ENCODE results near the gene OTUD6A. TPM values are rescaled to one million over a fixed set of nuclear protein-coding genes. Genes with fewer than 3 reads are reported as not detected.

OTUD6A gene, protein sequence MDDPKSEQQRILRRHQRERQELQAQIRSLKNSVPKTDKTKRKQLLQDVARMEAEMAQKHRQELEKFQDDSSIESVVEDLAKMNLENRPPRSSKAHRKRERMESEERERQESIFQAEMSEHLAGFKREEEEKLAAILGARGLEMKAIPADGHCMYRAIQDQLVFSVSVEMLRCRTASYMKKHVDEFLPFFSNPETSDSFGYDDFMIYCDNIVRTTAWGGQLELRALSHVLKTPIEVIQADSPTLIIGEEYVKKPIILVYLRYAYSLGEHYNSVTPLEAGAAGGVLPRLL
- not detected for polyA plus RNA-seq (ENCODE audit: insufficient read length in 3 of 3)

DNA sequence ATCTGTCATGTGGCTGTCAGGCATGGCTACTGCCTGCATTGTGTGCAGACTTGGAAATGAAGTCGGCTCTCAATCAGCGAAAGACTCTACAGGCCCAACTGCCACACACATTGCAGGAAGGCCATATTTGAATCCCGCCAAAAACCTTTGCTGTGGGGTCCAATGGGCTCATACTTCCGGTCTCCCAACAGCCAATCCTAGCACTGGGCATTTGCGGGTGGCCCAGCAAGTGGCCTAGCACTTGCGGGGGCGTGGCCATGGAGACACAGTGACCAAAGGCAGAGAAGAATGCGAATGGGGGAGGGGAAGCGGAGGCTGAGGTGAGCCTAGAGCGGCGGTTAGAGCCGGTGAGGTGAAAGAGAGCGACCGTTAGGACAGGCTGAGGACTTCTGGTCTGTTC lies at the start of gene OTUD6A:
OTUD6A (plus strand) TSS at position 382 of the 400 bp plus-strand sequence. CDS start 68 bp downstream, outside the sequence.
- no peak for DNase-seq (ENCODE audit: low read depth in 3 of 3, low spot score in 2 of 3)

DNA sequence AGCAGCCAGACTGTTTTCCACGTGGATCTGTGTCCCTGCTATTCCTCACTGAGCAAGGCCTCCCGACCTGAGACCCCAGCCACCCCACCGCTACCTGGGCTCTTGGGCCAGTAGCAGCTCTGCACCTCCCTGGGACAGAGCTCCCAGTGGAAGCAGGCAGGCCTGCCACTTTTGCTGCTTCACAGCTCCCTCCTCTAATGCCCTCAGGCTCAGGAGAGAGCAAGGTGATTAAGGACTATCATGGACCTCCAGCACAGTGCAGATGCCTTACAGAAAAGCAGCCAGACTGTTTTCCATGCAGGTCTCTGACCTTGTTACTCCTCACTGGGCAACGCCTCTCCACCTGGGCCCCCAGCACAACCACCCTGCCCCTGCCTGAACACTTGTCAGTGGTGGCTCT lies 49.5 kb upstream of the OTUD6A start:
- no peak for DNase-seq (ENCODE audit: low read depth in 3 of 3, low spot score in 2 of 3)

DNA sequence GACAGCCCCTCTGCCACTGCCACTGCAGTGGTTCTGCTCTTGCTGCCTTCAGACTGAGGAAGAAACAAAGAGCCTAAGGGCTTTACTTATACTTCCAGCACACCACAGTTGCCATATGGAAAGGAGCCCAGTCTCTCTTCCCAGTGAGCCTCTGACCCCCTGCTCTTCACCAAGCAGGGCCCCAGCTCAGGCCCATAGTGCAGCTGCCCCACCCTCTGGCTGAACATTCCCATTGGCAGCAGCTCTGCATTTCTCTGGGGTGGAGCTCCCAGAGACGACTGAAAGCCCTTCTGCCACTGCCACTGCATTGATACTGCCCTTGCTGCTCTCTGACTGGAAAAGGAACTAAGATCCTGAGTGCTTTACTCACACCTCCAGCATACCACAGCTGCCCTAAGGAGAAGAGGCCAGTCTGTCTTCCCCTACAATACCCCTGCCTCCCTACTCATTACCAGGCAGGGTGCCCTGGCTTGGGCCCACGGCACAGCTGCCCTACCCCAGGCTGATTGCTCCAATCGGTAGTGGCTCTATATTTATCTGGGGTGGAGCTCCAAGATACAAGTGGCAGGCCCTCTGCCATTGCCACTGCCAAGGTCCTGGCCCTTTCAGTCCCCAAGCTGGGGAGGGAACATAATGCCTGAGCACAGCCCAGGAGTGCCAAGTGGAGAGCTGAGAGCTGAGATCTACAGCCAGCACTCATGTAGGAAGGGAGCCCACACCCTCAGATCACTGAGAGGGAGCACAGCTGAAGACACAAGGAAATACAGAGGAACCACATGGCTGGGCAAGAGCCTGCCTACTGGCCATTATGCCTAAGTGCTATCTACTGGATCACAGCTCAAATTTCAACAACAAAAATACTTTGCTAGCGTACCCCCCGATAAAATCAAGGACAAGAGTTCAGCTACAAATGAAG lies 48.5 kb upstream of the OTUD6A start:
- no peak for DNase-seq (ENCODE audit: low read depth in 3 of 3, low spot score in 2 of 3)

DNA sequence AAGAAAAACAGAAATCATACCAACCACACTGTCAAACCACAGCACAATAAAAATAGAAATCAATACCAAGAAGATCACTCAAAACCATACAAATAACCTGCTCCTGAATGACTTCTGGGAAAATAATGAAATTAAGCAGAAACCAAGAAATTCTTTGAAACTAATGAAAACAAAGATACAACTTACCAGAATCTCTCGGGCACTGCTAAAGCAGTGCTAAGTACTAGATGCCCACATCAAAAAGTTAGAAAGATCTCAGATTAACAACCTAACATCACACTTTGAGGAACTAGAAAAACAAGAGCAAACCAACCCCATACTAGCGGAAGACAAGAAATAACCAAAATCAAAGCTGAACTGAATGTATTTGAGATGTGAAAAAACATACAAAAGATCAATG lies 45.7 kb upstream of the OTUD6A start:
- no peak for DNase-seq (ENCODE audit: low read depth in 3 of 3, low spot score in 2 of 3)

DNA sequence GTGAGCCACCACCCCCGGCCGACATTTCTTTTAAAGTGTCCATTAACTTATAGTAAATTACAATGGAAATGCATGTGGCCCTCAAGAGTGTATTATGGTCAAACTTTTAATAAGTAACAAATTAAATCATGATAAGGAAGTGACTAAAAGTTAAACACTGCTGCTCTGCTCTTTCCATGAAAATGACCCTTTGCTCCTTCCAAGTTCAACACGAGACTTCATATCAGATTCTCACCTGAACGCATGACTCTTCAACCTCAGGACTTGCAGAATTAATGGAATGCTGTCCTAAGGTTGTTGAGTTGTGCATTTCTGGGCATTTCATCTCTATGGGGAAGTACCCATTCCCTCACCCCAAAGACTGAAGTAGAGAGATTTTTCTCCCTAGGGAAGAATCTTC lies 39.6 kb upstream of the OTUD6A start:
- no peak for DNase-seq (ENCODE audit: low read depth in 3 of 3, low spot score in 2 of 3)

DNA sequence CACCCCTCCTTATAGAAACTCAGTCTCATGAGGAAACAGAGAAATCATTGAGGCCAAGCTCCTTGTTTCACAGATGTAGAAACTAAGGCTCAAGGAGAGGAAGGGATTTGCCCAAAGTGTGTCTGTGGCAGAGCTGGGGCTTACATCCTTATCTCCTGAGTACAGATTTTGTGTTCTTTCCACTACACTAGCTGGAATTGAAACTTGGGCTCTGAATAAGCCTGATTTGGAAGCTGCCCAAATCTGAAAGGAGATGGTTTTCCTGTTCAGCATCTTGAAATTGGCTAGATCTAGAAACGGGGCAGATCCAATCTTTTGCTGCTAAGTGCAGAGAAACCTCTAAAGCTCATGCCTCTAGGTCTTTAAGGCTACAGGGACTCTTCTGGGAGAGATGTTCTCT lies 36.8 kb upstream of the OTUD6A start:
- DNase-seq (ENCODE audit: low read depth in 3 of 3, low spot score in 2 of 3) = no peak

DNA sequence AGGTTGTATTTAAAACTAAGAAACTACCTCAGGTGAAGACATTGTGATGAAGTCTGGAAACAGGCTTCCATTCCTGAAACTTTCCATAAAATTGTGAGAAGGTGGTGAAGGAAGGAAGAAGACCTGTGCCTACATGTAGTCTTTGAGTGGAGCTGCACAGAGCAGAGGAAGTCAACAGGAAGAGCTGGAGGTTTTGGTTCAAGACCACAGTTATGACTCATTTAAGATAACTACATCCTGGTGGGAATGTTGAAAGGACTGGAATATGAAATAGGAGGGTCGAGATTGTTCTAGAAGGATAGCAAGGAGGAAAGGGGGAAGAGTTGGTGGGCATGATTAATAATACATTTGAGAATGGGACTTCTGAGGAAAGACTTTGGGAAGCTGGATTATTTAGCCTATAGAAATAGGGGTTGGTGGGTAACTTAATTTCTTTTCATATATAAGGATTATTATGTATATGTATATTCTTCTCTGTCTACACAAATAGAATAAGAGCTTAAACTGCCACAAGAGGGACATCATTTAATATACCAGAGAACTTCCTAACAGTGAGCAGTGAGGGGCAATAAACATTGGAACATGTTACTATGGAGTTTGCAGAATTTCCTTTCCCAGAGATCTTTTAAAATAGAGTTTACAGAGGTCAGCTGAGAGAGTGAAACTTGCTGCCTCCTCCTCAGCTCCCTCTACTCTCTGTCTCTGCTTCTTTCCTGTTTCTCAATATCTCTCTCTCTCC lies 36.0 kb upstream of the OTUD6A start:
- no peak for DNase-seq (ENCODE audit: low read depth in 3 of 3, low spot score in 2 of 3)

DNA sequence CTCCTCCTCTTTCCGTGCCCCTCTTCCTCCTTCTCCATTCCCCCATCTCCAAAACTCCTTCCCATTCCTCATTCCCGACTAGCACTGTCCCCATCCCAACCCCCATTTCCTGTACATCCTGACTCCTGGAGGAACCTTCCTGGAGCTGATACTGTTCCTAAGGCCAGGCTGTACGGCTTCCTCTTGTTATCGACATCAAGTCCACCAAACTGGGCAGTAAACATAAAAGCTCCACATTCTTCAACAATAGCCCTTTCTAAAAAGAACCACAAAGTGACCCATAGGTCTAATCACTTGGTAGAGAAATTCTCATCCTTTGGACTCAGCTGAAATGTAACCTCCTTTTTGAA lies 35.4 kb upstream of the OTUD6A start:
- DNase-seq (ENCODE audit: low read depth in 3 of 3, low spot score in 2 of 3) = no peak

DNA sequence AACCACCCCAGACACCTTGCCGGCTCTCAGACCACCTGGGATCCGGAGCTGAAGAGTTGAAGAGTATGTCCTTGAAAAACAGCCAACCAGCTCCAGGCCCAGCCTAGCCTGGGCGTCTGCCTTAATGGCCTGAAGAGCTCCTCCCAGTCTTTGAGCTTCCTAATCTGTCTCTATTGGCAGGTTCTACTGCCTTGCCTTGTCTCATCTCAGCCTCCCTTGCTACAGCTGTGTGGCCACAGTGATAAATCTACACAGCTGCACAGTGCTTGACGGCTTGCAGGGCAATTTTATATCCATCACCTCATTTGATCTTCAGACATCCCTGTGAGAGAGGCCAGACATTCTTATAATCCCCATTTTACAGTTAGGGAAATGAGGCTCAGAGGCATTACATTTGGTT lies 32.4 kb upstream of the OTUD6A start:
- DNase-seq (ENCODE audit: low read depth in 3 of 3, low spot score in 2 of 3) = no peak

DNA sequence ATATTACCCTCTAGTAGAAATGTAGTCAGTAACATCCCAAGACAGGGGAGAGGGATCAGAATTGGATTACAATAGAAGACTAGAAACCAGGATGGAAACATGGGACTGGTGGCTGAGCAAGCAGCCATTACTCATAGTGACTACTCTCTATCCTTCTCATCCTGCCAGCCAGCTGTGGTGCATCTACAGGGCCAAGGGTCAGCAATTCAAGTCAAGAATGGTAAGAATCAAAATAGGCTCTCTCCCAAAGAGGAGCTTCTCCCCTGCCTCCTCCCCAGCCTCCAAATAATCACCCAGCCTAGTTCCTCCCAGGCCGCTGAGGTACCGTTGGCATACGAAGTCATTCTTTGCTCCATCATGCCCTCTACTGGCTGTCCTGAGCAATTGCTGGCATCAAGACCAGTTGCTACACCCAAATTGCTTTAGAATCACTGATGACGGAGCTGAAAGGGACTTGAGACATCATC lies 31.9 kb upstream of the OTUD6A start:
- DNase-seq (ENCODE audit: low read depth in 3 of 3, low spot score in 2 of 3) = peak; percentile 3 to 12 (median 5)

DNA sequence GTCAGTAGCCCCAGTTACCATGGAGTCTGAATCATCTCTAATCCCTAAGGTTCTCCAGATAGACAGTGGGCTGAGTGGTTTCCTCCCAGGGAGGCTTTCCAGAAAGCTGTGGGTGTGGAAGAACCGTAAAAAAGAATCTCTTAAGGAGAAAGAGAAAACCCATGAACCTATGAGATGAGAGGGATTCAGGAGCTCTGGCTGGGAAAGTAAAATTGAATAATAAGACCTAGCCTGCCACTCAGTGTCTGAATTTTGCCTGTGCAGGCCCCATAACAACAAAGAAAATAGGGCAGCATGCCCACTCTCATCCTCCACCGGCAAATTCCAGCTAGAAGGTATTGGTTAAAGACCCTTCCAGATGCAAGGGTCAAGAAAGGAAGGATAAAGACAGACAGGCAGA lies 29.5 kb upstream of the OTUD6A start:
- no peak for DNase-seq (ENCODE audit: low read depth in 3 of 3, low spot score in 2 of 3)

DNA sequence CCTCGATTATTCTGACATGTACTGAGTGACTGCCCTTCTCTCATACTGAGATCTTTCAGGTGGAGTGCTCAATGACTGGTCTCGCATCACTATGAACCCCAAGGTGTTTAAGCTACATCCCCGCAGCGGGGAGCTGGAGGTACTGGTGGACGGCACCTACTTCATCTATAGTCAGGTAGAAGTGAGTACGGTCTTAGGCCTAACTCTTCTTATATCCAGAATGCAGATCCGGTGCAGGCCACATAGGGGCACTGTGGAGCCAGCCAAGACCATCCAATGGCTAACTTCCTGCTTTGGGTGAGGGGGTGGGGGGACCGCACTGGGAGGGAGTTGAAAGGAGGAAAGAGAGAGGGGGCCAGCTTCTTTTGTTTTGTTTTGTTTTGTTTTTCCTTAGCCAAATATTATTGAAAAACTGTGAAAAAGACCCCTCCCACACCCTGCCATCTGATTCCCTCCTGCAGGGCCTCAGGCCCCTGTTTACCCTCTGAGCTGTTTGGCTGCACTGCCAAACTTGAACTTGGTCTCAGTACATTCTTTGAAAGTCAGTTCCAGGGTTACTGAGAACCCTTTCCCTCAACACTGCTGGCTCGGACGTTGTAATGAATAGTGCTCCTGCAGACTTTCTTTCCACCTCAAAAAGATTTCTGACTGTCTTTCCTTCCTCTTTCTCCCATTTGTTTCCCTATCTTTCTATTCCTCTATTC lies 28.8 kb upstream of the OTUD6A start:
- peak in 1 of 3 donors; percentile 1 for DNase-seq (ENCODE audit: low read depth in 3 of 3, low spot score in 2 of 3)

DNA sequence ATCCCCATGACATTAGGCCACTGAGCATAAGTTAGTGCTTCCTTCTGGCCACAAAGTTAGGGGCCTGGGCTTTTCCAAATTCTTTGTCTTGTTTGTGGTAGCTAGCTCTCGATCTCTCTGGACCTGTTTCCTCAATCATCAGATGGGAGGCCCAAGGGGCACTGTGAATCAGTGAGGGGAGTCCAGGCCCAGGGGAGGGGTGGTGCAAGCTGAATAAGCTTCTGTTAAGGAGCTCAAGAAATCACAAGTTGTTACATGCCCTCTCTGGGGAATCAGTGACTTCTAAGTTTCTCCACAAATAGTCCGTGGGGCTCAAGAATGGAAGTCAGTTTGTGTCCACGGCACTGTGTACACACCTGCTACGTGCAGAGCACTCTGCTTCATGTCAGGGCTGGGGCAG lies 27.6 kb upstream of the OTUD6A start:
- DNase-seq (ENCODE audit: low read depth in 3 of 3, low spot score in 2 of 3) = no peak

DNA sequence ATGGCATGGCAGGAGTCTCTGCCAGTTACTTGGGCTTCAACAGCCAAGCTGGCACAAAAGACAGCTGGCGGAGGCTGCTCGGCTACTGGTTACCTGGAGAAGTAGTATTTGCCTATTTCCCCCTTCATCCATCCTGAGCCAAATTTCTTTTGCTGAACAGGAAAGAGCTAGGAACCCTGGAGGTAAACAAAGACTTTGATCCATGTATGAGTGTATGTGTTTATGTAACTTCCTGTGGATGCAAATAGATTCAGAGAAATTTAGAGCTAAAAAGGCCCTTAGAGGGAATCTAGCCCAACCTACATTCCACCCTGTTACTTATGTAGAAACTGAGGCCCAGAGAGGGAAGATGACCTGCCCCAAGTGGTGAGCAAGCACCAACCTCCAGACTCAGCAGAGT lies 23.7 kb upstream of the OTUD6A start:
- DNase-seq (ENCODE audit: low read depth in 3 of 3, low spot score in 2 of 3) = no peak

DNA sequence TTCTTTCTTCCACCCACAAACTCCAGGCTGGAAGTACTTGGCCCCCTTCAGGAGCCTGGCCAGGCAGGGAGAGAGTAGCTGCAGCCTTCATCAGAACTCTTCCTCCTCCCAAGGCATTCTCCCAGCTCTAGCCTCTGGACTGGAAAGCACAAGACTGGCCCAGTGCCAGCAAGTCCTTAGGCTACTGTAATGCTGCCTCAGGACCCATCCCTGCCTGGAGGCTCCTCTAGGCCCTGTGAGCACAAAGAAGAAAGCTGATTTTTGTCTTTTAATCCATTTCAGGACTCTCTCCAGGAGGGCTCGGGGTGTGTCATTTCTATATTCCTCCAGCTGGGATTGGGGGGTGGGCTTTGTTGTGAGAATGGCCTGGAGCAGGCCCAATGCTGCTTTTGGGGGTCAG lies 23.3 kb upstream of the OTUD6A start:
- DNase-seq (ENCODE audit: low read depth in 3 of 3, low spot score in 2 of 3) = no peak

DNA sequence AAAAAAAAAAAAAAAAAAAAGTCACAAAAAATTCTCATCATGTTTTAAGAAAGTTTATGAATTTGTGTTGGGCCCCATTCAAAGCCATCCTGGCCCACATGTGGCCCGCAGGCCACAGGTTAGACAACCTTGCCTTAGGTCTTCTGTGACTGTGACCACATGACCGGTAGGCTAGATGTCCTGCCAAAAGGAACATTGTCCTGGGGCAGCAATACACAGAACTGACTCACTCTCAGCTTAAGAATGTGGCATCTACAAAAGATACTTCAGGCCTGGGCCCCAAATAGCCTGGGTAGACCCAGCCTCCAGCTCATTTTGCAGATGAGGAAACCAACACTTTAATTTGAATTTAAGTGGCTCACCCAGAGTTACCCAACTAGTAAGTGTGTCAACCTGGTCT lies 22.5 kb upstream of the OTUD6A start:
- DNase-seq (ENCODE audit: low read depth in 3 of 3, low spot score in 2 of 3) = no peak

DNA sequence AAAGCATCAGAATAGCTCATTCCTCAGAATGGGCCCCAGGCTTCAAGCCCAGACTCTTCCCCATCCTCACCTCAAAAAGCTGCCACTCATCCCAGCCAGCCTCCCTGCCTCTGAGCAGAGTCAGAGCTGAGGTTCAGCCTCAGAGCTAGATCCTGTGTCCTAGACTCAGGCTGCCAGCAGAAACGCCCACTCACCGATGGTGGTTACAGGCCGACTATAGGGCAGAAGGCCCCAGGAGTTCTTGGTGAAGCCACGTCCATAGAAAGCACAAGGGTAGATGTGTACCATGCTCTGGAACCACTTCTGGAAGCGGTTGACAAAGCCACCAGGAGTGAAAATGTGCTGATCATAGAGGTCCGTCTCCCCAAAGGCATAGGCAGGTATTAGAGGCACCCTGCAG lies 20.3 kb upstream of the OTUD6A start:
- no peak for DNase-seq (ENCODE audit: low read depth in 3 of 3, low spot score in 2 of 3)

DNA sequence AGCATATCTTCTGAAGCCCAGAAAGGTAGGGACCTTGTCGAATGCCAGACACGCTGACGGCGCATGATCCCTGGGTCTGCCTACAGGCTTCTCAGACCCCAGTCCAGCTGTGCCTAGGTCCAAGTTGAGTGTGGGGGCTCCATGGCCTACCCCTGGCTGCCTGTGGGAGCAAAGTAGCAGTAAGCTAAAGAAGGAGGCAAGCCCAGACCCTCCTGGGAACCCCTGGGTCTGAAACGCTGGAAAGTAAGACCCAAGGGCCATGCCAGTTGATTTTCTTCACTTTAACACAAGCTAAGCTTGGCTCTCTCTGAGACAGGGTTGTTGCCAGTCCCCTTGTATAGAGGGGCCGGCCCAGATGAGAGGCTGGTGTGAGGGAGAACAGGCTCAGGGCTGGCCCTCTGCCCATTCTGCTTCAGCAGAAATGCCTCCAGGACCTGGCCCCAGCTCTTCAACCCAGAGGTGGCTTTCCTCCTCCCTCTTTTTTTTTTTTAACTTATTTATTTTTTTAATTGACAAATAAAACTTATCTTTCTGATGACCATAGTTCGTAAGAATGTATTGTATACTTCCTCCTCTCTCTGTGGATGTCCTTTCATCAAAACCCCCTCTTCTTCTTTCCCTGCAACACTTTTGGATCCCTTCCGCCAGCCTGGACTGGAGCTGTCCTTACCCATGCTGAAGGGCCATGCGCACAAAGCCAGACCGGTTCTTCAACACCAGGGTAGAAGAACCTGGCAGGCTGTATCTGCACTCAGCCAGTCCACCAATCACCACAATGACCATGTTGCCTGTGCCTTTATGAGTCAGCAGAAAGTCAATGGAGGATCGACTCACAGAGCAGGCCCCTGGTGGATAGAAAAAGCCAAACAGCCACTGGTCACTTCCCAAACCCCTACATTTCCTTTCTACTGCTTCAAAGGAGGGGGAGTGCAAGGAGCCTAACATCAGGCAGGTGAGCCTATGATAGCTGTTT lies 19.6 kb upstream of the OTUD6A start:
- no peak for DNase-seq (ENCODE audit: low read depth in 3 of 3, low spot score in 2 of 3)

DNA sequence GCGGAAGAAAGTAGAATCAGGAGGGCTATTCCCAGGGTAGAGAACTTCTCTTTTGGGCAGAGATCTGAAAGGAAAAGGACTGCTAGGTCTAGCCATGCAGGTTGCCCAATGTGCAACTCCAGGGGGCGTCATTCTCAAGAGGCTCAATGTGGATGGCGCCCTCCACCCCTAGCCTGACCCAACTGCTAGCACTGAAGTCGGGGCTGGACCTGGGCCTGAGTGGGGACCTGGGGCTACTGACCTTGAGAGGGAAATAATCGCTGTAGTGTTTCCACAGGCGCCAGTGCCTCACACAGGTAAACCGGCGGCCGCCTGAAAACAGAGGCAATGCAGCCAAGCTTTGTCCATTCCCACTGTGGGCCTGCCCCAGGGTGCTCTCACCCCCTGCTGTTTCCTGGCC lies 18.6 kb upstream of the OTUD6A start:
- no peak for DNase-seq (ENCODE audit: low read depth in 3 of 3, low spot score in 2 of 3)
